Measurements from ENCODE around the gene ASB15. TPM values are rescaled to one million over a fixed set of nuclear protein-coding genes. Genes with fewer than 3 reads are reported as not detected.

The ASB15 gene
- polyA plus RNA-seq, 3 donors = not detected

GRCh38 chr7:123658023-123658422 lies 56.4 kb downstream of the ASB15 start:
- Histone ChIP-seq H3K9me3 (replicated peaks in 1 of 2; ENCODE audit: control insufficient read depth in 1 of 2, insufficient read depth in 1 of 2, low read length in 2 of 2) (no peaks in the 10 kb centered on the region), H3K4me3 (replicated peaks in 1 of 3; ENCODE audit: low read depth in 2 of 3, low read length in 3 of 3) (no peak overlapping the region), H3K79me2 (ENCODE audit: insufficient read depth, low read length) (no peaks in the 10 kb centered on the region), H3K36me3 (replicated peaks in 1 of 2; ENCODE audit: control insufficient read depth in 1 of 2, insufficient read depth in 2 of 2, low read length in 2 of 2) (no peaks in the 10 kb centered on the region), H3K4me2 (replicated peaks; ENCODE audit: extremely low read depth, low read length, poor library complexity, severe bottlenecking) (no peak overlapping the region), H3K9ac (ENCODE audit: insufficient read depth, low read length, poor library complexity, severe bottlenecking) (no peak overlapping the region), H2AFZ (ENCODE audit: insufficient read depth, low read depth, low read length, poor library complexity, severe bottlenecking) (no peak overlapping the region), H3K27me3 (ENCODE audit: control insufficient read depth in 2 of 2, insufficient read depth in 2 of 2, low read length in 2 of 2) (no peaks in the 10 kb centered on the region), H3K27ac (ENCODE audit: low read depth in 1 of 2, low read length in 2 of 2) (no peak overlapping the region), H4K20me1 (ENCODE audit: insufficient read depth, low read length) (no peaks in the 10 kb centered on the region), H3K4me1 (ENCODE audit: control insufficient read depth in 1 of 2, insufficient read depth in 2 of 2, low read length in 2 of 2) (no peaks in the 10 kb centered on the region)
- intact Hi-C loops (cut with micrococcal nuclease) = no loop called here
- no peak for TF ChIP-seq CTCF (IDR thresholded peaks at IDR 0.05)
- 92% methylated on average over 4 of the region's 6 CpGs for WGBS (ENCODE audit: insufficient coverage)
- no peak for DNase-seq
- Mint-ChIP-seq H3K27ac (no peak overlapping the region), H3K27me3 (ENCODE audit: low read depth in 3 of 3) (peaks cover 0 to 5% (median 4%) of the 10 kb centered on the region in 3 donors), H3K9me3 (peaks cover 0 to 3% (median 0%) of the 10 kb centered on the region in 7 donors), H3K36me3 (no peaks in the 10 kb centered on the region), H3K4me3 (no peak overlapping the region), H3K4me1 (peaks cover 2% of the 10 kb centered on the region)

DNA sequence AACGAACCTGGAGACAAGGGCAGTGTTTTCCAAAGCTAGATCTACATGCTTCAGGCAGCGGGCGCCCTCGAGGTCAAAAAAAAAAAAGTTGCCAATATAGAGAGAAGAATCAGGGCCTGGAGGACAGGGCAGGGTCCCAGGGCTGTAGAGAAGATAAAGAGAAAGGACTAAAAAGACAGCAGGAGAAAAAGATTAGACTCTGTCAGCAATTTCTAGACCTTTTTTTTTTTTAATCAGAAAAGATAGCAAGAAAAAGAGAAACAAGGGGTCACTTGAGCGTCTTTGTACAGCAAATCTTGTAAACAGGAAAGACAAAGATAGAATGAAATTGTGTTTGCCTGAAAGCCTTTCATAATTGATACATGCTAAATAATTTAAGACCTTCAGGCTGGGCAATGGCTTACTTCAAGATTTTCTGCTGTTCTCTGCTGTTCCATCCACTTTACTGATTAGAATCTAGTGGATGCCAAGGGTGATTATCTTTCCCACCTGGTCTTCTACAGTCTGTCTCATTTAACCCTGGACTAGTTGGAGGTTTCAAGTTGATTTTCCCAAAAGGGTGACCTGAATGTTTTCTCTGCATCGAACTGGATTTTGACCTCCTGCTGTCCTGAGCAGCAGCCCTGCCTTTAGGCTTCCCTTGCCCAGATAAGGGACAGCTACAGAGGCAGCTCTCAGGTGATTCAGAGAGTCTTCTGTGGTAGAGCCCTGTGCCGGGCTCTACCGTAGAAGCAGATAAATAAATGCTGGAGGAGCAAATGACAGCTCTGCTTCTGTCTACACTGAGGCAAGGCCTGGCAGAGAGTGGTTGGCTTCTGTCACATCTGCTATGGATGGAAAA lies 59.1 kb downstream of the ASB15 start:
- 72% methylated on average over 5 of the region's 8 CpGs for WGBS (ENCODE audit: insufficient coverage)
- Histone ChIP-seq H3K79me2 (ENCODE audit: insufficient read depth, low read length) (no peaks in the 10 kb centered on the region), H2AFZ (ENCODE audit: insufficient read depth, low read depth, low read length, poor library complexity, severe bottlenecking) (no peak overlapping the region), H3K9ac (ENCODE audit: insufficient read depth, low read length, poor library complexity, severe bottlenecking) (no peak overlapping the region), H3K9me3 (replicated peaks in 1 of 2; ENCODE audit: control insufficient read depth in 1 of 2, insufficient read depth in 1 of 2, low read length in 2 of 2) (no peaks in the 10 kb centered on the region), H3K4me1 (ENCODE audit: control insufficient read depth in 1 of 2, insufficient read depth in 2 of 2, low read length in 2 of 2) (no peaks in the 10 kb centered on the region), H3K4me3 (replicated peaks in 1 of 3; ENCODE audit: low read depth in 2 of 3, low read length in 3 of 3) (no peak overlapping the region), H3K27me3 (ENCODE audit: control insufficient read depth in 2 of 2, insufficient read depth in 2 of 2, low read length in 2 of 2) (peaks cover 0 to 3% of the 10 kb centered on the region in 2 donors), H3K36me3 (replicated peaks in 1 of 2; ENCODE audit: control insufficient read depth in 1 of 2, insufficient read depth in 2 of 2, low read length in 2 of 2) (no peaks in the 10 kb centered on the region), H4K20me1 (ENCODE audit: insufficient read depth, low read length) (no peaks in the 10 kb centered on the region), H3K27ac (ENCODE audit: low read depth in 1 of 2, low read length in 2 of 2) (no peak overlapping the region), H3K4me2 (replicated peaks; ENCODE audit: extremely low read depth, low read length, poor library complexity, severe bottlenecking) (no peak overlapping the region)
- Mint-ChIP-seq H3K27ac (no peak overlapping the region), H3K4me1 (peaks cover 2% of the 10 kb centered on the region), H3K36me3 (no peaks in the 10 kb centered on the region), H3K4me3 (no peak overlapping the region), H3K9me3 (peaks cover 0 to 3% (median 0%) of the 10 kb centered on the region in 7 donors), H3K27me3 (ENCODE audit: low read depth in 3 of 3) (peaks cover 0 to 5% (median 4%) of the 10 kb centered on the region in 3 donors)
- intact Hi-C loops (cut with micrococcal nuclease) = no loop called here
- no peak for TF ChIP-seq CTCF (IDR thresholded peaks at IDR 0.05)
- no peak for DNase-seq

All from CD14-positive monocyte (primary cell).